Fibroblast of the conjunctiva (primary cell): ENCODE data around the gene PLEKHG1.

Experiments
- DNase-seq: peaks from one replicate; pipeline ENCODE4 v3.0.0-alpha.2; 2010; ENCODE audit warnings: low read depth

The PLEKHG1 gene

GRCh38 chr6:150620244-150620643, 20.6 kb downstream of the PLEKHG1 start:
- no peak for DNase-seq

- no peak for DNase-seq
Observed at GRCh38 chr6:150620763-150621162, 21.1 kb downstream of the PLEKHG1 start.

- DNase-seq: no peak
Observed at GRCh38 chr6:150622476-150622875, 22.8 kb downstream of the PLEKHG1 start.

GRCh38 chr6:150622941-150623874, 23.5 kb downstream of the PLEKHG1 start:
- DNase-seq: no peak

GRCh38 chr6:150624191-150624590, 24.5 kb downstream of the PLEKHG1 start:
- DNase-seq: no peak

- DNase-seq: no peak
Observed at GRCh38 chr6:150625927-150626326, 26.2 kb downstream of the PLEKHG1 start.

GRCh38 chr6:150627154-150627553, 27.5 kb downstream of the PLEKHG1 start:
- no peak for DNase-seq

GRCh38 chr6:150627585-150628025, 27.9 kb downstream of the PLEKHG1 start:
- DNase-seq: no peak

- no peak for DNase-seq
Observed at GRCh38 chr6:150628908-150629307, 29.2 kb downstream of the PLEKHG1 start.

GRCh38 chr6:150631283-150631983, 31.7 kb downstream of the PLEKHG1 start:
- DNase-seq: no peak

GRCh38 chr6:150631984-150632642, 32.4 kb downstream of the PLEKHG1 start:
- DNase-seq: no peak

- DNase-seq: no peak
Observed at GRCh38 chr6:150632785-150633485, 33.2 kb downstream of the PLEKHG1 start.

- DNase-seq: no peak
Observed at GRCh38 chr6:150633486-150633834, 33.8 kb downstream of the PLEKHG1 start.

GRCh38 chr6:150634176-150634963, 34.7 kb downstream of the PLEKHG1 start:
- no peak for DNase-seq

- DNase-seq: no peak
Observed at GRCh38 chr6:150634964-150635292, 35.2 kb downstream of the PLEKHG1 start.

- DNase-seq: no peak
Observed at GRCh38 chr6:150635906-150636514, 36.3 kb downstream of the PLEKHG1 start.

- DNase-seq: no peak
Observed at GRCh38 chr6:150636808-150637207, 37.1 kb downstream of the PLEKHG1 start.

GRCh38 chr6:150637266-150637665, 37.6 kb downstream of the PLEKHG1 start:
- DNase-seq: no peak

GRCh38 chr6:150638267-150638666, 38.6 kb downstream of the PLEKHG1 start:
- no peak for DNase-seq

GRCh38 chr6:150638765-150639164, 39.1 kb downstream of the PLEKHG1 start:
- no peak for DNase-seq

- no peak for DNase-seq
Observed at GRCh38 chr6:150639823-150640331, 40.2 kb downstream of the PLEKHG1 start.
